Measurements from ENCODE around the gene TRIM67.

GRCh38 chr1:231209531-231209930 lies 47.7 kb downstream of the TRIM67 start:
- TF ChIP-seq GABPA (tag; conservative IDR thresholded peaks at IDR 0.05; ENCODE audit: low read depth) = no peak
- no peak for TF ChIP-seq FIP1L1 (IDR thresholded peaks at IDR 0.05; ENCODE audit: low read depth, low read length, poor library complexity, severe bottlenecking)
- no peak for TF ChIP-seq POLR2A (conservative IDR thresholded peaks at IDR 0.05)
- TF ChIP-seq, protein P1, sequence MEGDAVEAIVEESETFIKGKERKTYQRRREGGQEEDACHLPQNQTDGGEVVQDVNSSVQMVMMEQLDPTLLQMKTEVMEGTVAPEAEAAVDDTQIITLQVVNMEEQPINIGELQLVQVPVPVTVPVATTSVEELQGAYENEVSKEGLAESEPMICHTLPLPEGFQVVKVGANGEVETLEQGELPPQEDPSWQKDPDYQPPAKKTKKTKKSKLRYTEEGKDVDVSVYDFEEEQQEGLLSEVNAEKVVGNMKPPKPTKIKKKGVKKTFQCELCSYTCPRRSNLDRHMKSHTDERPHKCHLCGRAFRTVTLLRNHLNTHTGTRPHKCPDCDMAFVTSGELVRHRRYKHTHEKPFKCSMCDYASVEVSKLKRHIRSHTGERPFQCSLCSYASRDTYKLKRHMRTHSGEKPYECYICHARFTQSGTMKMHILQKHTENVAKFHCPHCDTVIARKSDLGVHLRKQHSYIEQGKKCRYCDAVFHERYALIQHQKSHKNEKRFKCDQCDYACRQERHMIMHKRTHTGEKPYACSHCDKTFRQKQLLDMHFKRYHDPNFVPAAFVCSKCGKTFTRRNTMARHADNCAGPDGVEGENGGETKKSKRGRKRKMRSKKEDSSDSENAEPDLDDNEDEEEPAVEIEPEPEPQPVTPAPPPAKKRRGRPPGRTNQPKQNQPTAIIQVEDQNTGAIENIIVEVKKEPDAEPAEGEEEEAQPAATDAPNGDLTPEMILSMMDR (IDR thresholded peaks at IDR 0.05 in 2 of 3, conservative IDR thresholded peaks at IDR 0.05 in 1 of 3; ENCODE audit: insufficient read depth in 2 of 3, low read depth in 1 of 3, low read length in 3 of 3) = no peak
- no peak for TF ChIP-seq ZBTB8A (IDR thresholded peaks at IDR 0.05; ENCODE audit: partially characterized antibody)
- no peak for TF ChIP-seq EGR1 (conservative IDR thresholded peaks at IDR 0.05)
- TF ChIP-seq ZBTB43 (CRISPR knock-in tag; IDR thresholded peaks at IDR 0.05) = no peak
- TF ChIP-seq YY1 (IDR thresholded peaks at IDR 0.05; ENCODE audit: borderline replicate concordance in 1 of 3, control insufficient read depth in 1 of 3, extremely low read depth in 1 of 3, insufficient read depth in 3 of 3, insufficient read length in 1 of 3, insufficient replicate concordance in 2 of 3, low read depth in 1 of 3, low read length in 2 of 3) = no peak
- no peak for TF ChIP-seq SRF (CRISPR knock-in tag; IDR thresholded peaks at IDR 0.05)
- TF ChIP-seq ZBED1 (IDR thresholded peaks at IDR 0.05) = no peak
- TF ChIP-seq PTRF (tag; IDR thresholded peaks at IDR 0.05) = no peak
- no peak for TF ChIP-seq FOXJ3 (CRISPR knock-in tag; IDR thresholded peaks at IDR 0.05)
- no peak for TF ChIP-seq GATA2 (CRISPR knock-in tag; IDR thresholded peaks at IDR 0.05)
- TF ChIP-seq FOXM1 (IDR thresholded peaks at IDR 0.05; ENCODE audit: low read depth) = no peak
- no peak for TF ChIP-seq FOXM1 (CRISPR knock-in tag; IDR thresholded peaks at IDR 0.05; ENCODE audit: low read depth)

All from K562 (cell line).